NCI-H526 (cell line): Measurements from ENCODE around the gene SCFD2.
"Not testable (repeated sequence)": the region's sequence is repeated elsewhere in the genome, so short reads cannot be mapped to it uniquely, and the experiment has no call there.

Experiments used
- DNase-seq, 2 experiments: peaks; one replicate each; lab custom pipeline; 2025; lab: John Stamatoyannopoulos, UW

SCFD2 gene

DNA sequence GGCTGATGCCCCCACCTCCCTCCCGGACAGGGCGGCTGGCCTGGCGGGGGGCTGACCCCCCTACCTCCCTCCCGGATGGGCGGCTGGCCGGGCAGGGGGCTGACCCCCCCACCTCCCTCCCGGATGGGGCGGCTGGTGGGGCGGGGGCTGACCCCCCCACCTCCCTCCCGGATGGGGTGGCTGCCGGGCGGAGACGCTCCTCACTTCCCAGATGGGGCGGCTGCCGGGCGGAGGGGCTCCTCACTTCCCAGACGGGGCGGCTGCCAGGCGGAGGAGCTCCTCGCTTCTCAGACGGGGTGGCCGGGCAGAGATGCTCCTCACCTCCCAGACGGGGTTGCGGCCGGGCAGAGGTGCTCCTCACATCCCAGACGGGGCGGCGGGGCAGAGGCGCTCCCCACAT lies 127.5 kb downstream of the SCFD2 start:
- not testable (repeated sequence) for DNase-seq

DNA sequence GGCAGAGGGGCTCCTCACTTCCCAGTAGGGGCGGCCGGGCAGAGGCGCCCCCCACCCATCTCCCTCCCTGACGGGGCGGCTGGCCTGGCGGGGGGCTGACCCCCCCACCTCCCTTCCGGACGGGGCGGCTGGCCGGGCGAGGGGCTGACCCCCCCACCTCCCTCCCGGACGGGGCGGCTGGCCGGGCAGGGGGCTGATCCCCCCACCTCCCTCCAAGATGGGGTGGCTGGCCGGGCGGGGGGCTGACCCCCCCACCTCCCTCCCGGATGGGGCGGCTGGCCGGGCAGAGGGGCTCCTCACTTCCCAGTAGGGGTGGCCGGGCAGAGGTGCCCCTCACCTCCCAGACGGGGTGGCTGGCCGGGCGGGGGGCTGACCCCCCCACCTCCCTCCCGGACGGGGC lies 128.1 kb downstream of the SCFD2 start:
- DNase-seq = not testable (repeated sequence)

GRCh38 chr4:53236624-53237023 lies 129.2 kb downstream of the SCFD2 start:
- DNase-seq = not testable (repeated sequence)

GRCh38 chr4:53235547-53235946 lies 130.3 kb downstream of the SCFD2 start:
- DNase-seq = no peak

DNA sequence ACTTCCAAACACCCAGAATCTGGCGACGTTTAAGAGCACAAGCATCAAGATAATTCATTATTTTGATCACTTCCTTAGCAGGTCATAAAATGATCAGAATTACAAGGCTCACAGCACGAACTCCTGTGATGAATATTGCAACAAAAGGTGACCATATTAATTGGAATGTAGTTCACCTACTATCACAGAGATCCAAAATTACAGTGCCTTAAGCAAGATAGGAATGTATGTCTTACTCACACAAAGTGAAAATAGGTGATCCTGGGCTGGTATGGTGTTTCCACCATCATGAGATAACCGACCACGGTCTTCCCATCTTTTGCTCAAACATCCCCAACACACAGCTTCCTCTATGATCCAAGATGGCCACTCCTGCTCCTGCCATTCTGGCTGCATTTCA lies 131.2 kb downstream of the SCFD2 start:
- DNase-seq = no peak

DNA sequence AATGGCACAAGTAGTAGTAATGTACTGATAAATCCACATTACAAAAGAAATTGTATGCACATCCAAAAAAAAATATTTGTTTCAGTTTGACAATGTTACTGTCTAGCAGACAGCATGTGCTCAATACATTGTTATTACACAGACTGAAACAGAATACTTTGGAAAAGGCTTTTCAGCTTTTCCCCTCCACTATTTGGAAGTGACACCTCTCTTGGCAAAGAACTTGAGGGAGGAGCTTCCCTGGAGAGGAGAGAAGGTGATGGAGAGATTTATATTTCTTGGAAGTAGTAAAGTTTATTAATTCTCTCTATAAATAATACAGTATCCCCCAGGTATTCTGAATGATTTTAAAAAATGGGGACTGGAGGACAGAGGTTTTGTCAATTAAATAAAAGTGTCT lies 131.8 kb downstream of the SCFD2 start:
- DNase-seq = no peak

DNA sequence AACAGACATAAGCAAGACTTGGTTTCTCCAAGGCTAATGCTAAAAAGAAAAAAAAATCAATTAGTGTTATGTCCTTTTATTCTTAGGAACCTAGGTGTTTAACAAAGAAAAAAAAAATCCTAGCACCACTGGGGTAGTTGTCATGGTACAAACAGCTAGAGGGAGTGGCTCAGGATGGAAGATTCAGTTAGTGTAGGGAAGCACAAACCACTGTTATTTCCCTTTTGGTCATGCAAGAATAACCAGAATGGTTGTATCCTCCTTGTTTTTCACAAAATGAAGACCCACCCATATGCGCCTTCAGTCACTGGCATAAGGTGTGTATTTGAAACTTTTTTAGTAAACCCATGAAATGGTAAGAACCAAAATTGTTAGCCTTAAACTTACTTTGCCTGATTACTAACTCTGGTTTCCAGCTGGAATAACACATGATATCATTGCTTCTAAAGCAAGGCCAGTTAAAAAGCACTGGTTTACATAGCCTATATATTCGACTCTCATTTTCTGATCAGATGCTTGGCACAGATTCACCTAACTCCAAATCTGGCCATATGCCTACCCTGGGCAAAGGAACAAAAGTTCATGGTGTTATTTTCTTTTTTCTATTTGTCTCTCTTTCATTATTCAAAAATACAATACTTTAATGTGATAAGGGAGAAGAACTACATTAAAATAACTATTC lies 132.6 kb downstream of the SCFD2 start:
- DNase-seq = no peak

GRCh38 chr4:53232371-53232770 lies 133.5 kb downstream of the SCFD2 start:
- no peak for DNase-seq

GRCh38 chr4:53228036-53228435 lies 137.8 kb downstream of the SCFD2 start:
- DNase-seq = no peak

DNA sequence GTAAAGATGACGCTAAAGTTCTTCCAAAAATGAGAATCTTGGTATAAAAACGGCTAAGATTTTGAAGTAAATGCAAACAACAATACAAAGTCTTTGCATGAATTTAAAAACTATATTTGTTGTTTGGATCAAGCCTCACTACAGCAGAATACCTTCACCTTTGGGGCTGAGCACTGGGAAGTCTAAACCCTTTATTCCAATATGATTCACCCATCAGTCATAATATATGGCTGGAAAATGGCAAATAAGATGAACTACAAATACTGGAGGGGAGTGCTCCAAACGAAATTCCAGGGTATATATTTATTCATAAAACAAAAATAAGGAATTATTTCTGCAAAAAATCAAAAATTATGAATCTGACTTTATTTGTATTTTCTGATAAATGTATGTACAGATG lies 138.4 kb downstream of the SCFD2 start:
- DNase-seq = no peak

GRCh38 chr4:53221832-53222480 lies 143.9 kb downstream of the SCFD2 start:
- DNase-seq = no peak

DNA sequence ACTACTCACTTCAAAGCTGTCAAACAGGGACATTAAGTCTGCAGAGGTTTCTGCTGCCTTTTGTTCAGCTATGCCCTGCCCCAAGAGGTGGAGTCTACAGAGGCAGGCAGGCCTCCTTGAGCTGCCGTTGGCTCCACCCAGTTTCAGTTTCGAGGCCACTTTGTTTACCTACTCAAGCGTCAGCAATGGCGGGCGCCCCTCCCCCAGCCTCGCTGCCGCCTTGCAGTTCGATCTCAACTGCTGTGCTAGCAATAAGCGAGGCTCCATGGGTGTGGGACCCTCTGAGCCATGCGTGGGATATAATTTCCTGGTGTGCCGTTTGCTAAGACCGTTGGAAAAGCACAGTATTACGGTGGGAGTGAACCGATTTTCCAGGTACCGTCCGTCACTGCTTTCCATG lies 146.7 kb downstream of the SCFD2 start:
- DNase-seq = not testable (repeated sequence)

DNA sequence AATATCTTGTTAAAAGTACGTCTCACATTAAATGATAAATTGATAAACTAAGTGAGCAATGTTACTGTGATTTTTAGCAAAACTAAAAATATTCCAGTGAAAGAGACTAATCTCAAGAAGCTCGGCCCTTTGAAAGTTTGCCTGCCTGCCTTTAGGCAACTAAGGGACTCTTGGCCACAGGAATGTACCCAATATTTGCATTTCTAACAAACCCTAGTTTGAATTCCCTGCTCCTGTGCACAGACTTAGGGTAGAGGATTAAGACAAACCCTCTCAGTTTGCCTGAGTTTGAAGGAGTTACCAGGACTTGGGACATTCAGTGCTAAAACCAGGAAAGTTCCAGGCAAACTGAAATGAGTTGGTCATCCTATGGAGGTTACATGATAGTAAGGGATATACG lies 157.1 kb downstream of the SCFD2 start:
- DNase-seq = peak in 1 of 2 experiments; percentile 2

DNA sequence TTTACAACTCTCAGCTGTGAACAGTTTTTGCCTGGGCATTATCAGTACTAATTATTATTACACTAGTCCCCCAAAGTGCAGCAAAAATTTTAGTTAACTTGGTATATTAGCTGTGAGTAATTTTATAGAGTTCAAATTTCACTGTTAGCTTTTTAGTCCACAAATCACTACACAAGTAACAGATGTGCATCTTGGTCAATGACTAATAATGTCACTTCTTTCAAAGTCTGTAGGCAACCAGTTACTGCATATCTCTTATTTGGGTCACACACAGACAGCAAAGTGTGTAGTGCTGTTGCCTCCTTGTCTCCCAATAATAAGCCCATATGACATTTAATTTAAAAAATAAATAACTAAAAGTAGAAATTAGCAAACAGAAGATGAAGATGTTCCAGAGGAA lies 159.9 kb downstream of the SCFD2 start:
- DNase-seq = no peak

- DNase-seq = no peak
Measured at GRCh38 chr4:53199356-53199755, 166.5 kb downstream of the SCFD2 start.

- DNase-seq = no peak
Measured at GRCh38 chr4:53197772-53198142, 168.1 kb downstream of the SCFD2 start.

DNA sequence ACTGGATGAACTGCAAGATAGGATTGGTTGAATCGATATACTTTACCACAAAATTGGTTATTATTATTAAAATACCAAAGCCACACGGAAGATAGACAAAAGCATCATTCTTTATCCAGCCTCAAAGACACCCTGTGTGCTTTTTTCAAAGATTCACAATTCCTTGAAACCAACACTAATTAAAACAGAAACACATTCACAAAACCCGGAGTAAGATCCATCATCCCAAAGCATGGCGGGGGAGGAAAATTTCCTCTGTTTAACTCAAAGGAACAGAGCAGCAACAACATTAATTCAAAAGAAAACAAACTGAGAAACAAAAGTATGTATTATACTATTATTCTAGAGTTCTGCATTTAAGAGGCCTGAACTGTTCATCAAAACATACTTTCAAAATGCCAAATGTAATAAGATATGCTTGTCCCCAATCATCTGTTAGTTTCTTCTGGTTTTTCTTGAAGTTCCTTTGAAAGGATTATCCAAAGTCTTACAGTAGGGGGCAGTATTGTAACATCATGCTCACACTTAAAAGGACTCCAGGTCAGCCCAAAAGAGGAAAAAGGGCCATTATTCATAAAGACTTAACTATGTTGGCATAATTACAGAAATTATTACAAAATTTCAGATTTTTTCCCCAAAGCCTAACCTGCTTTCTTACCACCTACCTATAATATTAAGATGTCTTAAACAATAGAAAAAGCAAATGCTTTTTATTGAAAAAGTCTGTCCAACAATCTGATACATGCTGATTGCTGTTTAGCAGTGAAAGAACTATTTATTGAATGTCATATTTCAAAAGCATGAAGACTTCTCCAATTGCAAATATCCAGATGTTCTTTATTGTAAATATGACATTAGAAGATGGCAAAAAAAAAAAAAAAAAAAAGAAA lies 168.7 kb downstream of the SCFD2 start:
- DNase-seq = peak; percentile 54 to 80

DNA sequence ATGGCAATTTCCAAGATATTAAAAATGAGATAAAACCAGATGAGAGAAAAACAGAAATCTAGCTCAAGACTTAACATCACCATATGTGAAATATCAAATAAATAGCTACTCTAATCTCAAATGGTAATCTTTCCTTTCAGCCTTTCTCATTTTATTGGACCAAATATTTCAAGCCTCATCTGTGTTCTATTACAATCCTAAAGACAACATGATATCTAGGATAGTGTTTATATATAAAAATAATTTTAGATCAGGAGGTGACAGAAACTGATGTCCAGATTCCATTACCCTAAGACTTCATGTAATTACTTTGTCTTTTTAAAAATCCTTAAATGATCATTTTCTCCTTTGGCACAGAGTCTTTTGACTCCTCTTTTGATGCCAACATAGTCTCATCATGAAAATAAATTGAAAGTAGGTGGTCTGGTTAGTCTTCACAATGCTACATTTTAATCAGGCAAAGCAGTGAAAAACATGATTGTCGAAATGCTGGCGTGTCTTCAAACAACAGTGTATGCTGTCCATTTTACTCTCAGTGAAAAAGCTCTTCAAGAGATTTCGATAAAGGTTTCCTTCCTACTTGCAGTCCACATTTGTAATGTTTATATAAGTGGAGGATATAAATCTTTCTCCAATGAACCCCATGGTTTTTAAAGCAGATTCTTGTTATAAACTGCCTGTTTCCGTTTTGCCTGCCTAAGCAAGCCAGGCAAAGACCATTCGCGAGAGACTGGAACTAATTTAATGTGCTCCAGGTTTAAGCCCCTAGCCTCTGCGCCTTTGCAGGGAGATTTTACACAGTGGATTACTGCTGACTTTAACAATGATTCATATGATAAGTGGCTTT lies 169.8 kb downstream of the SCFD2 start:
- no peak for DNase-seq

GRCh38 chr4:53194727-53195126 lies 171.1 kb downstream of the SCFD2 start:
- no peak for DNase-seq

DNA sequence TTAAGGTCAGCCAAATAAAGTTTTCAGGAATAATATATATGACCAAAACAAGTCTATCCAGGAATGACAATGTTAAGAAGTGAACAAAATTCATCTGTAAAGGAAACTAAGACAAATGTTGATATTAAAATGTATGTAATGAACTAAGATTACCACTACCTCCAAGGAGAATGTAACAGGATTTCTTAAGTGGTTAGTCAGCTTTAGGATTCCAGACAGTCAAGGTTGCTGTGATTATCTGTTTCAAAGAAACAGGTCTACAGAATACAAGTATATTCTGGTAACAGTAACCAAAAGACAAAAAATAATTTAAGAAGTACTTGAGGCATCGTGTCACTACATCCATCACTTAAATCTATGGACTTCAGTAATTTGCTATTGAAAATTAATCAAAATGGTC lies 172.8 kb downstream of the SCFD2 start:
- no peak for DNase-seq

- no peak for DNase-seq
Measured at GRCh38 chr4:53192496-53192895, 173.4 kb downstream of the SCFD2 start.

GRCh38 chr4:53191997-53192396 lies 173.9 kb downstream of the SCFD2 start:
- no peak for DNase-seq
